ENCODE data around the gene NR3C1. TPM values are rescaled to one million over a fixed set of nuclear protein-coding genes. Genes with fewer than 3 reads are reported as not detected.

NR3C1 gene
- total RNA-seq, 2 experiments from 2014 or later: 48.6 to 53.9 TPM

- intact Hi-C loops (cut with micrococcal nuclease): no loop called here
- no peak for DNase-seq
- H3K4me1 Mint-ChIP-seq (ENCODE audit: low read depth): peaks cover 57% of the 10 kb centered on the region
- no peak overlapping the region for H3K4me3 Mint-ChIP-seq
- peaks cover 2% of the 10 kb centered on the region for H3K36me3 Mint-ChIP-seq
- CTCF ChIA-PET: interaction anchor here (0.7 to 1.3 kb wide), 3 partner anchors 9 to 34 kb away, joined by 4 to 5 read pairs (median 4); partner anchors contain the start of gene NR3C1
- H3K27ac Mint-ChIP-seq: no peak overlapping the region
- no peaks in the 10 kb centered on the region for H3K9me3 Mint-ChIP-seq
- POLR2A ChIA-PET: interaction anchor here (1.3 to 1.4 kb wide), 2 partner anchors 9 to 22 kb away, joined by 5 to 9 read pairs; partner anchors contain the start of gene NR3C1
- no peaks in the 10 kb centered on the region for H3K27me3 Mint-ChIP-seq
These were observed 22.3 kb upstream of the NR3C1 start for GRCh38 chr5:143425835-143426234.

GRCh38 chr5:143418140-143418866 lies 14.8 kb upstream of the NR3C1 start:
- ChIA-PET POLR2A (interaction anchor here (0.6 to 1.0 kb wide), 3 partner anchors 14 to 398 kb away, joined by 3 to 4 read pairs (median 3); no protein-coding TSS in a partner anchor), CTCF (no interaction called here)
- peaks cover 2% of the 10 kb centered on the region for H3K36me3 Mint-ChIP-seq
- intact Hi-C loops (cut with micrococcal nuclease): no loop called here
- H3K27ac Mint-ChIP-seq: peak overlapping the region; percentile 40
- peak; percentile 22 for DNase-seq
- no peaks in the 10 kb centered on the region for H3K9me3 Mint-ChIP-seq
- no peak overlapping the region for H3K4me3 Mint-ChIP-seq
- no peaks in the 10 kb centered on the region for H3K27me3 Mint-ChIP-seq
- peaks cover 50% of the 10 kb centered on the region for H3K4me1 Mint-ChIP-seq (ENCODE audit: low read depth)

DNA sequence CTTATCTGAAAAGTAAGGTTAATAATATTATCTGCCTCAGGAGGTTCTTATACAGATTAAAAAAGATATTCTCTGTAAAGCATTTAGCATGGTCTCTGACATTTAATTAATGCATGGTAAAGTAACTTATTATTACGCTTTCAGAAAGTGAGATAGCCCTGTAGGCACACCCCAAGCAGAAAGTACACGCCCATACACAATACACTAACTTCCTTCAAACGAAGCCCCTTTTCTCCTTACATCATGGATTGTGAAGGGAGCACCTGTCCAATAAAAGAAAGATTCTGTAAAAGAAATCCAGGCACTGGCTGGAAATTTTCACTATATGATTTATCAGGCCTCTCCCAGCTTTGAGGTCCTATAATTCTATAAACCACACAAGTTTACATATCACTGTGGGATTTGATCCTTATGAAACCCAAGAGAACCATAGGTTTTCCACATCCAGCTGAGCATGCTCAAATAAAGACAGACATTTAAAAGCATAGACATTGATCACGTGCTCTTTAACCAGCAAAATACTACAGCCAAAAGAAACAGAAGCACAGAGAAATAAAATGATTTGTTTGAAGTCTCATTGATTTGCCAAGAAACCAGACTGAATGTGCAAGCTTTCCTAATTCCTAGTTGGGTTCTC lies 14.1 kb upstream of the NR3C1 start:
- DNase-seq: no peak
- Mint-ChIP-seq H3K9me3 (no peaks in the 10 kb centered on the region), H3K4me1 (ENCODE audit: low read depth) (peaks cover 54% of the 10 kb centered on the region), H3K36me3 (peaks cover 2% of the 10 kb centered on the region), H3K27me3 (no peaks in the 10 kb centered on the region), H3K27ac (no peak overlapping the region), H3K4me3 (peak overlapping the region; percentile 9)
- intact Hi-C loops (cut with micrococcal nuclease): no loop called here
- CTCF ChIA-PET: no interaction called here
- POLR2A ChIA-PET: interaction anchor here (0.6 to 1.2 kb wide), 5 partner anchors 9 to 399 kb away, joined by 3 to 4 read pairs (median 3); no protein-coding TSS in a partner anchor

DNA sequence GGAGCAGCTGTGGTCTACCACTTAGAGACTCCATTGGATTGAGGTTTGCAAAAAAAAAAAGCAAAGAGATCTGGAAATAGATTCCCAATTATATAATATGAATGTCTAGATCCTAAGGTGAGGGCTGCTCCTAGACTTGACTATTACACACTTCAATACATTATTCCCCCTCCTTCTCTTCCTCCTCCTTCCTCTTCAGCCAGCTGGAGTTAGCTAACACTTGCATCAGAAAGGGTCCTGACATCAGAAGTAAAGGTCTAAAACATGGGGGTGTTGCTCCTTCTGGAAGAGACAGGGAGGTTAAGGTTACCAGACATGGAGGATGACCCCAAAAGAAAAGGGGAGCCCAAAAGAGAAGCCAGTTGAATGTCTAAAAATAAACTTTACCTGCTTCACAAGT lies 12.9 kb upstream of the NR3C1 start:
- POLR2A ChIA-PET: interaction anchor here (0.9 to 1.2 kb wide), 2 partner anchors 10 to 12 kb away, joined by 3 to 4 read pairs; no protein-coding TSS in a partner anchor
- H3K27ac Mint-ChIP-seq: no peak overlapping the region
- peaks cover 57% of the 10 kb centered on the region for H3K4me1 Mint-ChIP-seq (ENCODE audit: low read depth)
- CTCF ChIA-PET: interaction anchor here (1.3 kb wide), 1 partner anchor 12 kb away, joined by 4 read pairs; the partner anchor contains the start of gene NR3C1
- H3K4me3 Mint-ChIP-seq: no peak overlapping the region
- intact Hi-C loops (cut with micrococcal nuclease): no loop called here
- no peaks in the 10 kb centered on the region for H3K9me3 Mint-ChIP-seq
- no peak for DNase-seq
- peaks cover 2% of the 10 kb centered on the region for H3K36me3 Mint-ChIP-seq
- no peaks in the 10 kb centered on the region for H3K27me3 Mint-ChIP-seq

GRCh38 chr5:143413958-143414669 lies 10.6 kb upstream of the NR3C1 start:
- Mint-ChIP-seq H3K4me1 (ENCODE audit: low read depth) (peaks cover 70% of the 10 kb centered on the region), H3K27ac (peak overlapping the region; percentile 53), H3K27me3 (no peaks in the 10 kb centered on the region), H3K4me3 (peak overlapping the region; percentile 40), H3K36me3 (no peaks in the 10 kb centered on the region), H3K9me3 (no peaks in the 10 kb centered on the region)
- ChIA-PET POLR2A (interaction anchor here (1.4 kb wide), 1 partner anchor 9 kb away, joined by 6 read pairs; no protein-coding TSS in a partner anchor), CTCF (interaction anchor here (0.6 to 1.1 kb wide), 2 partner anchors 10 to 32 kb away, joined by 3 to 4 read pairs; no protein-coding TSS in a partner anchor)
- DNase-seq: no peak
- intact Hi-C loops (cut with micrococcal nuclease): no loop called here

DNA sequence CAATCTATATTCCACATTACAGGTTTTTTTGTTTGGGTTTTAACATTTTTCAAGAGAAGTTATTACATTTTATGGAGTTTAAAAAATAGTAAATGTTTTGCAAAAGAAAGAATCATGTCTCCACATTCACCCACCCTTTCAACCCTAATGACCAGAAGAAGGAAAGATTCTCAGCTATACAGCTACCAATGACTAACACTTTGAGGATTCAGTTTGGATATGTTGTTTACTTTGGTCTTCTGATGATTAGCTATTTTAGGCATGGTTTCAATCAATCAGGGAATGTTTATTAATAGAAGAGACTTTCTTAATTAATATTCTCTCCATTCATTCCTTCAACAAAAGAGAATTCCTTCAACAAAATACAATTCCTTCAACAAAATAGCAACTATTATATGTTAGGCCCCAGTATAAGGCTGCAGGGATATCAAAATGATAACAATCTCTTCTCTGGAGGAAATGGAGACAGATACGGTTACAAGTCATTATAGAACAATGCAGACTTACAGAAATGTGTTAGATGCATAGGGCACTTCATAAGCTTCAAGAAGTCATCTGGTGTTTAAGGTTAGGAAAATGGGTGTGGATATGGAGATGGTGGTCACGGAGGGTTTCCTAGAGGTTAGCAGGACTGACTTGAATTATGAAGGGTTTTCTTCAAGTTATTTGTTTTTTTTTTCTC lies 9.3 kb upstream of the NR3C1 start:
- H3K27me3 Mint-ChIP-seq: no peaks in the 10 kb centered on the region
- intact Hi-C loops (cut with micrococcal nuclease): no loop called here
- no peak for DNase-seq
- H3K9me3 Mint-ChIP-seq: no peaks in the 10 kb centered on the region
- ChIA-PET POLR2A (interaction anchor here (0.7 to 1.5 kb wide), 3 partner anchors 8 to 22 kb away, joined by 3 to 6 read pairs (median 5); no protein-coding TSS in a partner anchor), CTCF (interaction anchor here (1.1 kb wide), 1 partner anchor 9 kb away, joined by 3 read pairs; no protein-coding TSS in a partner anchor)
- H3K36me3 Mint-ChIP-seq: no peaks in the 10 kb centered on the region
- H3K4me1 Mint-ChIP-seq (ENCODE audit: low read depth): peaks cover 60% of the 10 kb centered on the region
- no peak overlapping the region for H3K4me3 Mint-ChIP-seq
- peak overlapping the region; percentile 40 for H3K27ac Mint-ChIP-seq

GRCh38 chr5:143409926-143410325 lies 6.4 kb upstream of the NR3C1 start:
- H3K27ac Mint-ChIP-seq: peak overlapping the region; percentile 3
- no peak overlapping the region for H3K4me3 Mint-ChIP-seq
- CTCF ChIA-PET: no interaction called here
- DNase-seq: no peak
- no peaks in the 10 kb centered on the region for H3K27me3 Mint-ChIP-seq
- H3K9me3 Mint-ChIP-seq: no peaks in the 10 kb centered on the region
- H3K4me1 Mint-ChIP-seq (ENCODE audit: low read depth): peaks cover 57% of the 10 kb centered on the region
- POLR2A ChIA-PET: interaction anchor here (0.7 to 1.0 kb wide), 3 partner anchors 22 to 73 kb away, joined by 3 to 6 read pairs (median 3); no protein-coding TSS in a partner anchor
- H3K36me3 Mint-ChIP-seq: peaks cover 5% of the 10 kb centered on the region
- intact Hi-C loops (cut with micrococcal nuclease): loop anchor here (10.0 kb wide), 1 partner anchor 485 kb away; no protein-coding TSS in a partner anchor

DNA sequence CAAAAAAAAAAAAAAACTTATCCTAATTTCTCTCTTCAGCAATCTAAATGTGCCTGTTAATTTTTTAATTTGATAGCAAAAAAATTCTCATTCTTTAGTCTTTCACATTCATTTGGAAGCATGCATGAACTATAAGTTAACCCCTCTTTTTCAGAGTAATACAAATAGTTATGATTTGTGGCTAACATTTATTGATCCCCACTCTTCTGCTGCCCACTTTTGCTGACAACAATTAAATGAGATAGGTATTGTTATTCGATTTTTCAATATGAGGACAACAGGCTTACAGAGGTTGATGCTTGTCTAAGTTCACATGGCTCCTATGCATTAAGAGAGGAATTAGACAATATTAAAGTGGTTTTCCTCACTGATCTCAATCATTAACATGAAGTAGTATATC lies 2.9 kb upstream of the NR3C1 start:
- ChIA-PET CTCF (no interaction called here), POLR2A (no interaction called here)
- Mint-ChIP-seq H3K4me1 (ENCODE audit: low read depth) (peaks cover 35% of the 10 kb centered on the region), H3K4me3 (peak overlapping the region; percentile 64), H3K27ac (peak overlapping the region; percentile 100), H3K9me3 (no peaks in the 10 kb centered on the region), H3K27me3 (no peaks in the 10 kb centered on the region), H3K36me3 (peaks cover 5% of the 10 kb centered on the region)
- DNase-seq: no peak
- intact Hi-C loops (cut with micrococcal nuclease): loop anchor here (10.0 kb wide), 1 partner anchor 482 kb away; no protein-coding TSS in a partner anchor

DNA sequence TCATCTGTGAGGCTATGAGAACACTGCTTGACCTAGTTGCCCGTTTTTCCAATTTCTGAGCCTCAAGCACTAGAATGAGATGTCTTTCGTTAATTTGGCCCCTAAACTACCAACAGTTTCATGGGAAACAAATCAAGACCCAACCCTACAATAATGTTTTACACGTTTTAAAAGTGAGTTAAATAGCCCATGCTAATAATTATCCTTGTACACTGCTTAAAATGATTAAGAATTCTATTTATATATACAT lies 2.3 kb upstream of the NR3C1 start:
- intact Hi-C loops (cut with micrococcal nuclease): loop anchor here (1.0 to 10.0 kb wide), 8 partner anchors 29 to 481 kb away; no protein-coding TSS in a partner anchor
- Mint-ChIP-seq H3K9me3 (no peaks in the 10 kb centered on the region), H3K4me3 (peak overlapping the region; percentile 89), H3K27me3 (no peaks in the 10 kb centered on the region), H3K4me1 (ENCODE audit: low read depth) (peaks cover 39% of the 10 kb centered on the region), H3K36me3 (peaks cover 5% of the 10 kb centered on the region), H3K27ac (peak overlapping the region; percentile 100)
- no peak for DNase-seq
- POLR2A ChIA-PET: no interaction called here
- CTCF ChIA-PET: no interaction called here

DNA sequence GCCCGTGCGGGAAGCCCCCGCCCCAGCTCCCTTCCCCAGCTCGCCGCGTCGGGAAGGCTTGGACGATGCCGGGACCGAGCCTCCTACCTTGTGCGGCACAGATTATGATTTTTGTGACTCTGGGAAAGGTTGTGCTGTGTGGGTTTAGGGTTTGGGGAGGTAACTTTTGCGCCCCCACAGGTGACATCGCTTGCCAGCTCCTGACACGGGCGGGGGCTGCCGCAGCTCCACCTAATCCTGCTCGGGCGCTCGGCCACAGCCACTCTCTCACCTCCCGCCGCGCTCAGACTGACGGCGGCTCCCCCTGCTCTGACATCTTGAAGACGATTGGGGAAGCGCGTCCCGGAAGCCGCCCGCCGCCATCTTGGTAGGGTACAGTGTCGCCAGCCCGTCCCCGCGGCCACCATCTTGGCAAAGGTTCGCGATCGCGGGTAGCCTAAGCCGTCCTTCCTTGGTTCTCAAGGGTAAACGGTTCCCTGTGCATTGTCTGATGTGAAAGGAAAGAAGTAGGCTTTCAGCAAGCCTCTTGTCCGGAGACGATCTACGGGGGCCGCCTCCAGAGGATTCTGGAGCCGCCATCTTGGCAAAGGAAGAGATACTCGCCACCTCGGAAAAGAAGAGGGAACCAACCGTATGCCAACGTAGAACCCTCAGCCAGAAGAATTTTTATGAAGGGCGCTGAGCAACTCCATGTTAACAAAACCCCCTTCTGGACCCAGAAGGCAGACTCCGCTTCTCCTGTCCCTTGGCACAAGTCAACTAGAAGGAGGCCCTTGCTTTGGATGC lies 1.8 kb upstream of the NR3C1 start:
- intact Hi-C loops (cut with micrococcal nuclease): loop anchor here (1.0 to 10.0 kb wide), 8 partner anchors 29 to 480 kb away; no protein-coding TSS in a partner anchor
- CTCF ChIA-PET: interaction anchor here (0.9 to 3.0 kb wide), 10 partner anchors 11 to 421 kb away, joined by 3 to 37 read pairs (median 4); no protein-coding TSS in a partner anchor

More for the DNA sequence above, 1.8 kb upstream of the NR3C1 start:
- H3K4me1 Mint-ChIP-seq (ENCODE audit: low read depth): peaks cover 41% of the 10 kb centered on the region
- no peaks in the 10 kb centered on the region for H3K27me3 Mint-ChIP-seq
- peaks cover 10% of the 10 kb centered on the region for H3K36me3 Mint-ChIP-seq
- no peaks in the 10 kb centered on the region for H3K9me3 Mint-ChIP-seq
- H3K4me3 Mint-ChIP-seq: peak overlapping the region; percentile 89
- peak overlapping the region; percentile 100 for H3K27ac Mint-ChIP-seq
- DNase-seq: peak; percentile 91
- POLR2A ChIA-PET: interaction anchor here (1.3 to 3.0 kb wide), 5 partner anchors 8 to 403 kb away, joined by 4 to 54 read pairs (median 13); no protein-coding TSS in a partner anchor
